Lung (tissue), 12 donors: ENCODE results near the gene BPIFB2. TPM values are rescaled to one million over a fixed set of nuclear protein-coding genes. Genes with fewer than 3 reads are reported as not detected.

Experiments used
- ATAC-seq: fragments of 200-7000 bp; cut with Tn5 transposase; one replicate; pipeline ENCODE4 v1.9.1; 2020; ENCODE audit warnings: moderate number of reproducible peaks; ENCODE audit not compliant: insufficient read depth, low FRiP score
- DNase-seq, 3 donors: peaks; one replicate each; pipeline ENCODE4 v3.0.0-alpha.2; 2013 to 2017
- H3K27ac ChIP-seq, 2 donors: one replicate each; pipeline ENCODE4 v1.5.1; 2013; ENCODE audit warnings: mild to moderate bottlenecking in 2 of 2, moderate library complexity in 2 of 2, control low read depth in 1 of 2, inconsistent platforms in 1 of 2, low read depth in 1 of 2, low read length in 1 of 2
- H3K27me3 ChIP-seq, 3 donors: one replicate each; pipeline ENCODE4 v1.5.1; 2013; ENCODE audit warnings: low read length in 2 of 3; ENCODE audit not compliant: control insufficient read depth in 3 of 3, insufficient read depth in 3 of 3
- H3K36me3 ChIP-seq, 4 donors: one replicate each; pipeline ENCODE4 v1.5.1; 2013; ENCODE audit warnings: low read length in 4 of 4, mild to moderate bottlenecking in 1 of 4, moderate library complexity in 1 of 4; ENCODE audit not compliant: control insufficient read depth in 4 of 4, insufficient read depth in 4 of 4
- H3K4me1 ChIP-seq, 5 donors: one replicate each; pipeline ENCODE4 v1.5.1; 2013; ENCODE audit warnings: low read length in 5 of 5, mild to moderate bottlenecking in 2 of 5, moderate library complexity in 1 of 5; ENCODE audit not compliant: control insufficient read depth in 5 of 5, insufficient read depth in 5 of 5
- H3K4me3 ChIP-seq: one replicate; pipeline ENCODE4 v1.5.1; 2013; ENCODE audit warnings: mild to moderate bottlenecking, control low read depth, moderate library complexity
- H3K9ac ChIP-seq, 2 donors: one replicate each; pipeline ENCODE4 v1.5.1; 2013; ENCODE audit warnings: low read length in 2 of 2, control low read depth in 1 of 2; ENCODE audit not compliant: insufficient read depth in 1 of 2
- H3K9me3 ChIP-seq, 4 donors: one replicate each; pipeline ENCODE4 v1.5.1; 2013; ENCODE audit warnings: low read length in 3 of 4, mild to moderate bottlenecking in 1 of 4, moderate library complexity in 1 of 4; ENCODE audit not compliant: control insufficient read depth in 4 of 4, insufficient read depth in 3 of 4
- WGBS, 2 donors: extraction: QIAGEN DNeasy Blood & Tissue Kit; methylation state at CpG; one replicate each; pipeline ENCODE4 v1.1.7; 2013; 5-methylcytosine and 5-hydroxymethylcytosine counted together
- polyA plus RNA-seq, 2 donors: library from polyadenylated mRNA; stranded (reverse); fragments of 200-250 nt; gene quantifications; one replicate each; pipeline ENCODE4 v1.2.1, GENCODE V29; 2013
- total RNA-seq, 2 donors: library from RNA; depleted of rRNA in 1 of 2; stranded (reverse); fragments of >200 nt in 1 of 2; gene quantifications; one replicate each; pipeline ENCODE4 v1.2.1, GENCODE V29; 2014 to 2021
- TF ChIP-seq, protein P1 (sequence below): IDR thresholded peaks from 2 replicates; pipeline ENCODE4 v1.5.1; 2012; ENCODE audit warnings: mild to moderate bottlenecking; ENCODE audit errors: control extremely low read depth, extremely low read depth
- donor health status: control.
- donor health status: control.
- donor health status: Bipolar disorder and iron deficiency.
- donor health status: healthy.
- donor health status: DM: yes; HTN: yes; CAD: no.

BPIFB2 gene
- total and polyA plus RNA-seq, 4 donors, result 0.41 to 3.0 (median 1.6) TPM

DNA sequence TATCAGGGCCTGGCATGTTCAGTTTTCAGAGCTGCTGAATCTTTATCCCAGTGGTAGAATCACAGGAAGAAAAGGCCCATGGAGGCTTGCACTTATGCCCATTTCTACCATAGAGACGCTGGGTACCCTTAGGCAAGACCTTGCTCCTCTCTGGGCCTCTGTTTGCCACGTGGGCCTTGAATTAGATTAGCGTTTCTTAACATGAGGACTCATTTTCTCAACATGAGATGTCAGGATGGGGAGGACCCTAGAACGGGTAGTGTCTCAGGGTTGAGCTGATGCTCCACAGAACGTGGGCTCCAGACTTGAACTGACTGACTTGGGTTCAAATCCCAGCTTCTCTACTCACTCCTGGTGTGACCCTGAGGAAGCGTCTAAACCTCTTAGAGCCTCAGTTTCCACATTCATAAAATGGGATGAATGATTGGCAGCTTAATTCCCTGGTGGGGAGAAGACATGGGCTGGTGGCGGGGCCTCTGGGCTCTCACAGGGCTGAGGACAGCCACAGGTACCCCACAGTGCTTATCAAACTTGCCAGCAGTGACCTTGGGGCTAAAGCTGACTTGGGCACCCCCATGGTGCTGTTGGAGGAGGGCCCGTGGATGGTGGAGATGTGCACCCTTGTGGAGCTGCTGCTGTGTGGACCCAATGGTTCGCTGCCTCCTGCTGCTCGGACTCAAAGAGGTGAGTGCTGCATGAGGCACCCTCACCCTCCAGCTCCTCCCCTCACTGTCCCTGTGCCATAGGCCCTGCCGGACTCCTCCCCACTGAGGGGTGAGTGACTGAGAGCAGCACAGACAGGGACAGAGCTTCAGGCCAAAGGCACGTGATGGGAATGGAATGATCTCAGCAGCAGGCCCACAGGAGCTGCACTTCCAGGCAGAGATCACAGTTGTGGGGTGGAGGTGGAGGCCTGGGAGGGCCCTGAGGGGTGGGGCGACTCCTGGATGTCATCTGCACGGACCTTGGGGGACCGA, 31.5 kb upstream of the BPIFB2 start:
- no peak for DNase-seq
- Histone ChIP-seq H3K36me3 (no peaks in the 10 kb centered on the region), H3K9ac (no peak overlapping the region), H3K27me3 (no peaks in the 10 kb centered on the region), H3K4me3 (no peak overlapping the region), H3K4me1 (peaks cover 0 to 9% (median 0%) of the 10 kb centered on the region in 5 donors), H3K27ac (peak overlapping the region in 1 of 2 donors; percentile 12), H3K9me3 (peaks cover 0 to 5% (median 0%) of the 10 kb centered on the region in 4 donors)
- TF ChIP-seq, protein P1, sequence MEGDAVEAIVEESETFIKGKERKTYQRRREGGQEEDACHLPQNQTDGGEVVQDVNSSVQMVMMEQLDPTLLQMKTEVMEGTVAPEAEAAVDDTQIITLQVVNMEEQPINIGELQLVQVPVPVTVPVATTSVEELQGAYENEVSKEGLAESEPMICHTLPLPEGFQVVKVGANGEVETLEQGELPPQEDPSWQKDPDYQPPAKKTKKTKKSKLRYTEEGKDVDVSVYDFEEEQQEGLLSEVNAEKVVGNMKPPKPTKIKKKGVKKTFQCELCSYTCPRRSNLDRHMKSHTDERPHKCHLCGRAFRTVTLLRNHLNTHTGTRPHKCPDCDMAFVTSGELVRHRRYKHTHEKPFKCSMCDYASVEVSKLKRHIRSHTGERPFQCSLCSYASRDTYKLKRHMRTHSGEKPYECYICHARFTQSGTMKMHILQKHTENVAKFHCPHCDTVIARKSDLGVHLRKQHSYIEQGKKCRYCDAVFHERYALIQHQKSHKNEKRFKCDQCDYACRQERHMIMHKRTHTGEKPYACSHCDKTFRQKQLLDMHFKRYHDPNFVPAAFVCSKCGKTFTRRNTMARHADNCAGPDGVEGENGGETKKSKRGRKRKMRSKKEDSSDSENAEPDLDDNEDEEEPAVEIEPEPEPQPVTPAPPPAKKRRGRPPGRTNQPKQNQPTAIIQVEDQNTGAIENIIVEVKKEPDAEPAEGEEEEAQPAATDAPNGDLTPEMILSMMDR, result no peak
- 87 to 88% methylated on average over 15 of the region's 15 CpGs for WGBS, 2 donors
- ATAC-seq, result no peak

DNA sequence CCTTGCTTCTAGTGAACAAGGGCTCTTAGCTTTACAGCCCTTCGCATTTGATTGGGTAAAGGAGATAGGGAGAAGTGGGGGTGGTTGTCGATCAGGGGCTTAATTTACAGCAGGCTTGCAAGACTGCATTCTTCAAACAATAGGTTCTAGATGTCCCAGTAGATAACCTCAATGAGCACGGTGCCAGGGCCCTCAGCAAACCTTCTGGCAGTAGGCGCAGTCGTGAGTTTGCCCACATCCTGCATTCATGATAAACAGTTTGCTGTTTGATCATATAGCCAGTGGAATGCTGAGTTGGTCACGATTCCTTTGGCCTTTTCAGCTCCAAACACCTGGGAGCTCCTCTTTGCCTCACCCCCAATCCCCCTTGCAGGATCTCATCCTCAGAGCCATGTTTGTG, 30.8 kb upstream of the BPIFB2 start:
- Histone ChIP-seq H3K4me3 (no peak overlapping the region), H3K27ac (no peak overlapping the region), H3K27me3 (no peaks in the 10 kb centered on the region), H3K36me3 (no peaks in the 10 kb centered on the region), H3K9ac (no peak overlapping the region), H3K9me3 (peaks cover 0 to 5% (median 0%) of the 10 kb centered on the region in 4 donors), H3K4me1 (peaks cover 0 to 6% (median 0%) of the 10 kb centered on the region in 5 donors)
- 65 to 76% methylated on average over 6 of the region's 6 CpGs for WGBS, 2 donors
- no peak for DNase-seq
- ATAC-seq, result no peak
- TF ChIP-seq, protein P1, result no peak

DNA sequence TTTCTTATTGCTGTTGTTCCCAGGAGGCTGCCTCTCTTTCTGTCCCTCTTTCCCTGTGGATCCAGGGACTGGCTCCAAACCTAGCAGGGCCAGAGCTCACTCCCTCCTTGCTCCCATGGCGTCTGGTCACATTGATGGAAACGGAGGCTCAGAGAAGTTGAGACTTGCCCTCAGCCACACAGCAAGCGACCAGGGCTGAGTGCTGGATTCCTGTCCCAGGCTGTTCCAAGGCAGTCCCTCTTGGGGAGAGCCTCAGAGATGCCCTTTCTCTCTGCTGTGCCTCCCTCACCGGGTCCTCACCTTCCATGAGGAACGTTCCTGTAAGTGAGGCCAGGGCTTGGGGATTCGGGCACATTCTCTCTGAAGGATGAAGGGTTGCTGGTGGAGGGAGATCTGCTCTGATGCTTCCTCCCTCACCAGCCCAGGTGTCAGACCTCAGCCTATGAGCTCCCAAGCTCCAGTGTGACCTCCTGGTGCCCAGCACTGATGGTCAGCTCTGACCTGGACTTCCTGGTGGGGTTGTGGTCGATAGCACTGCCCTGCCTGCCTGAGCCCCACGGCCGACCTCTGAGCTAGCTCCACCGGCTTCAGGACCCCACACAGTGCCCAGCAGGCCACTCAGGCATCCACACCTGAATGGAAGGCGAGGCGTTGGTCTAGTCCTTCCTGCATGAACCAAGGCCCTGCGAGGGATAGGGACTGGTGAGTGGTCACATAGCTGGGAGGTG, 30.1 kb upstream of the BPIFB2 start:
- DNase-seq (no peak), ATAC-seq (no peak)
- TF ChIP-seq, protein P1, result no peak
- 85 to 95% methylated on average over 13 of the region's 13 CpGs for WGBS, 2 donors
- Histone ChIP-seq H3K9ac (no peak overlapping the region), H3K4me1 (no peaks in the 10 kb centered on the region), H3K9me3 (peaks cover 0 to 5% (median 0%) of the 10 kb centered on the region in 4 donors), H3K36me3 (no peaks in the 10 kb centered on the region), H3K27ac (no peak overlapping the region), H3K4me3 (no peak overlapping the region), H3K27me3 (no peaks in the 10 kb centered on the region)
